Measurements from ENCODE around the gene ST3GAL6.

GRCh38 chr3:98725352-98725751, 37.8 kb upstream of the ST3GAL6 start:
- TF ChIP-seq CTCF (IDR thresholded peaks at IDR 0.05 in 4 of 5, conservative IDR thresholded peaks at IDR 0.05 in 1 of 5) (no peak), POLR2A (IDR thresholded peaks at IDR 0.05) (no peak)

All from gastrocnemius medialis (tissue), 4 donors.